ENCODE data around the gene ATP13A4. TPM values are rescaled to one million over a fixed set of nuclear protein-coding genes. Genes with fewer than 3 reads are reported as not detected.

ATP13A4 gene
- total and polyA plus RNA-seq, 2 of the 4 experiments (the other 2 are of a cell fraction): under 0.01 TPM; not detected in 1

DNA sequence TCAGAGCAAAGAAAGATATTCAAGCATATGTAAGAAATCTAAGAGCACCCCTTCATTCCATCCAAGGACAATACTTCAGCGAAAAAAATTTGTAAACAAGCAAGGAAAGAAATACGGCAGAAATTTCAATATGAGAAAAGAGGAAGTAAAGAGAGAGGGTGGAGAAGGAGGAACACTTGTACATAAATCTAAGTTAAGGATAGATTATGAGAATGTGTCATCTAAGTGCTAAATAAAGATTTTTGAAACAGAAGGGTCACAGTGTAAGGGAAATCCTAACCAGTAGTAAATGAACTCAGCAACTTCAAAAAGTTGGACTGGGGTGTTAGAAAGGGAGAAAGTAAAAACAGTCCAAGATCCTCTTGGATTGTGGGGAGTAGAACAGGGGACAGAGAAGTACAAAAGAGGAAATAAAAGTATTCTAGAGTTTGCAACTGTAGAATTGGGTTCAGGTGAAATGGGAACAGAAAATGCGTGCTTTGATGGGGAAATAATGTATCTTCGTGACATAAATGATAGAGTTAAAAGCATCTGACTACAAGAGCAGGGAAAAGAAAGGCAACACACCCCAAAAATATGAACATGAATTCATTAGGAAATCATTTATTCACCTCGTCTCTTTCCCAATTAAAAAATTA lies 107.6 kb downstream of the ATP13A4 start:
- intact Hi-C loops (cut with micrococcal nuclease) (no loop called here), in situ Hi-C loops (cut with MboI; ENCODE audit: low sequenced_read_pairs) (no loop called here), dilution Hi-C loops (cut with HindIII; ENCODE audit: low sequenced_read_pairs, unreplicated experiment) (no loop called here)
- Histone ChIP-seq H4K8ac (ENCODE audit: low read depth in 2 of 2, low read length in 2 of 2) (no peak overlapping the region), H4K20me1 (ENCODE audit: insufficient read depth, low read length) (no peaks in the 10 kb centered on the region), H3K4me1 (ENCODE audit: control insufficient read depth, insufficient read depth, low read length) (no peaks in the 10 kb centered on the region), H3K56ac (ENCODE audit: extremely low read depth, insufficient read depth, low read length) (no peak overlapping the region), H3K36me3 (ENCODE audit: control insufficient read depth, insufficient read depth, low read length) (no peaks in the 10 kb centered on the region), H2AK5ac (ENCODE audit: low read depth, low read length) (no peak overlapping the region), H3K4ac (ENCODE audit: low read depth, low read length) (no peak overlapping the region), H2AFZ (replicated peaks; ENCODE audit: low read length, poor library complexity) (no peak overlapping the region), H2BK15ac (ENCODE audit: low read depth, low read length) (no peak overlapping the region), H2BK120ac (ENCODE audit: low read depth, low read length) (no peak overlapping the region), H3K9ac (ENCODE audit: low read depth, low read length) (no peak overlapping the region), H4K91ac (ENCODE audit: insufficient read depth, low read depth, low read length) (no peak overlapping the region), H2BK5ac (ENCODE audit: low read depth, low read length, poor library complexity, severe bottlenecking) (no peak overlapping the region), H3K79me1 (ENCODE audit: low read depth in 1 of 2, low read length in 2 of 2) (no peaks in the 10 kb centered on the region), H4K5ac (ENCODE audit: low read depth, low read length) (no peak overlapping the region), H3K4me2 (ENCODE audit: low read depth, low read length) (no peak overlapping the region), H3K27ac (ENCODE audit: insufficient read depth, low read length) (no peak overlapping the region), H3K18ac (ENCODE audit: low read depth, low read length) (no peak overlapping the region), H3K14ac (replicated peaks; ENCODE audit: low read depth, low read length) (no peak overlapping the region), H3K4me3 (ENCODE audit: insufficient read depth, low read depth, low read length) (no peak overlapping the region), H2BK20ac (ENCODE audit: low read depth, low read length) (no peak overlapping the region), H3K9me3 (ENCODE audit: control insufficient read depth, insufficient read depth, low read length) (peaks cover 2% of the 10 kb centered on the region; the same call in 1 of the 2 replicates), H3K23ac (ENCODE audit: low read depth, low read length) (no peak overlapping the region), H2AK9ac (replicated peaks; ENCODE audit: low read depth, low read length, poor library complexity) (no peak overlapping the region), H3K27me3 (ENCODE audit: control insufficient read depth, insufficient read depth, low read length) (no peaks in the 10 kb centered on the region), H3K9me1 (ENCODE audit: insufficient read depth, low read length) (no peaks in the 10 kb centered on the region)
- WGBS, 2 experiments (ENCODE audit: extremely low coverage in 2 of 2, insufficient read length in 1 of 2): no CpG with 5 or more reads among the region's 5 CpGs
- BruUV-seq (replicated peaks): no TSS peak
- ATAC-seq (ENCODE audit: low read depth) (no peak), DNase-seq (no peak)
- TF ChIP-seq MXI1 (IDR thresholded peaks at IDR 0.05; ENCODE audit: borderline replicate concordance, low read depth, low read length): no peak
- no peak for TF ChIP-seq CHD1 (IDR thresholded peaks at IDR 0.05; ENCODE audit: low read depth, low read length)
- TF ChIP-seq MAFK (IDR thresholded peaks at IDR 0.05; ENCODE audit: low read depth, low read length): no peak
- no peak for TF ChIP-seq RCOR1 (IDR thresholded peaks at IDR 0.05; ENCODE audit: insufficient replicate concordance, low read length)
- TF ChIP-seq, protein P1, sequence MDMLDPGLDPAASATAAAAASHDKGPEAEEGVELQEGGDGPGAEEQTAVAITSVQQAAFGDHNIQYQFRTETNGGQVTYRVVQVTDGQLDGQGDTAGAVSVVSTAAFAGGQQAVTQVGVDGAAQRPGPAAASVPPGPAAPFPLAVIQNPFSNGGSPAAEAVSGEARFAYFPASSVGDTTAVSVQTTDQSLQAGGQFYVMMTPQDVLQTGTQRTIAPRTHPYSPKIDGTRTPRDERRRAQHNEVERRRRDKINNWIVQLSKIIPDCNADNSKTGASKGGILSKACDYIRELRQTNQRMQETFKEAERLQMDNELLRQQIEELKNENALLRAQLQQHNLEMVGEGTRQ (IDR thresholded peaks at IDR 0.05; ENCODE audit: low read depth, low read length): no peak
- TF ChIP-seq, protein P2, sequence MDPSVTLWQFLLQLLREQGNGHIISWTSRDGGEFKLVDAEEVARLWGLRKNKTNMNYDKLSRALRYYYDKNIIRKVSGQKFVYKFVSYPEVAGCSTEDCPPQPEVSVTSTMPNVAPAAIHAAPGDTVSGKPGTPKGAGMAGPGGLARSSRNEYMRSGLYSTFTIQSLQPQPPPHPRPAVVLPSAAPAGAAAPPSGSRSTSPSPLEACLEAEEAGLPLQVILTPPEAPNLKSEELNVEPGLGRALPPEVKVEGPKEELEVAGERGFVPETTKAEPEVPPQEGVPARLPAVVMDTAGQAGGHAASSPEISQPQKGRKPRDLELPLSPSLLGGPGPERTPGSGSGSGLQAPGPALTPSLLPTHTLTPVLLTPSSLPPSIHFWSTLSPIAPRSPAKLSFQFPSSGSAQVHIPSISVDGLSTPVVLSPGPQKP (IDR thresholded peaks at IDR 0.05; ENCODE audit: borderline replicate concordance, low read depth, low read length): no peak
- no peak for TF ChIP-seq MAZ (IDR thresholded peaks at IDR 0.05; ENCODE audit: borderline replicate concordance, low read depth, low read length)
- TF ChIP-seq SMC3 (IDR thresholded peaks at IDR 0.05; ENCODE audit: low read depth, low read length): no peak
- TF ChIP-seq RFX5 (IDR thresholded peaks at IDR 0.05; ENCODE audit: low read depth, low read length): no peak
- TF ChIP-seq, protein P3, sequence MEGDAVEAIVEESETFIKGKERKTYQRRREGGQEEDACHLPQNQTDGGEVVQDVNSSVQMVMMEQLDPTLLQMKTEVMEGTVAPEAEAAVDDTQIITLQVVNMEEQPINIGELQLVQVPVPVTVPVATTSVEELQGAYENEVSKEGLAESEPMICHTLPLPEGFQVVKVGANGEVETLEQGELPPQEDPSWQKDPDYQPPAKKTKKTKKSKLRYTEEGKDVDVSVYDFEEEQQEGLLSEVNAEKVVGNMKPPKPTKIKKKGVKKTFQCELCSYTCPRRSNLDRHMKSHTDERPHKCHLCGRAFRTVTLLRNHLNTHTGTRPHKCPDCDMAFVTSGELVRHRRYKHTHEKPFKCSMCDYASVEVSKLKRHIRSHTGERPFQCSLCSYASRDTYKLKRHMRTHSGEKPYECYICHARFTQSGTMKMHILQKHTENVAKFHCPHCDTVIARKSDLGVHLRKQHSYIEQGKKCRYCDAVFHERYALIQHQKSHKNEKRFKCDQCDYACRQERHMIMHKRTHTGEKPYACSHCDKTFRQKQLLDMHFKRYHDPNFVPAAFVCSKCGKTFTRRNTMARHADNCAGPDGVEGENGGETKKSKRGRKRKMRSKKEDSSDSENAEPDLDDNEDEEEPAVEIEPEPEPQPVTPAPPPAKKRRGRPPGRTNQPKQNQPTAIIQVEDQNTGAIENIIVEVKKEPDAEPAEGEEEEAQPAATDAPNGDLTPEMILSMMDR (conservative IDR thresholded peaks at IDR 0.05; ENCODE audit: low read depth, low read length): no peak
- TF ChIP-seq POLR2A (IDR thresholded peaks at IDR 0.05; ENCODE audit: low read depth, low read length): no peak
- no peak for TF ChIP-seq RAD21 (IDR thresholded peaks at IDR 0.05; ENCODE audit: low read length)
- TF ChIP-seq FOS (IDR thresholded peaks at IDR 0.05; ENCODE audit: low read depth, low read length): no peak
- no peak for TF ChIP-seq NFE2L2 (IDR thresholded peaks at IDR 0.05; ENCODE audit: low read depth, low read length)
- no peak for TF ChIP-seq BHLHE40 (IDR thresholded peaks at IDR 0.05; ENCODE audit: low read depth, low read length)
- TF ChIP-seq CEBPB (IDR thresholded peaks at IDR 0.05; ENCODE audit: low read depth, low read length): no peak
- ChIA-PET POLR2A (ENCODE audit: unreplicated experiment) (no interaction called here), CTCF (no interaction called here)

Data from IMR-90 (cell line).